GM12872 (cell line): Measurements from ENCODE around the gene RBP3.

Experiments used
- CTCF ChIP-seq: IDR thresholded peaks from 3 replicates; pipeline ENCODE4 v1.5.1; 2011; ENCODE audit warnings: low read depth, mild to moderate bottlenecking, low read length, moderate library complexity; ENCODE audit not compliant: insufficient read depth

Gene RBP3

GRCh38 chr10:47400786-47401185 is 52.6 kb downstream of the RBP3 start:
- TF ChIP-seq CTCF, result no peak

- TF ChIP-seq CTCF, result no peak
Measured at GRCh38 chr10:47401210-47401609, 53.0 kb downstream of the RBP3 start.

- TF ChIP-seq CTCF, result no peak
Measured at GRCh38 chr10:47401874-47402640, 53.9 kb downstream of the RBP3 start.

DNA sequence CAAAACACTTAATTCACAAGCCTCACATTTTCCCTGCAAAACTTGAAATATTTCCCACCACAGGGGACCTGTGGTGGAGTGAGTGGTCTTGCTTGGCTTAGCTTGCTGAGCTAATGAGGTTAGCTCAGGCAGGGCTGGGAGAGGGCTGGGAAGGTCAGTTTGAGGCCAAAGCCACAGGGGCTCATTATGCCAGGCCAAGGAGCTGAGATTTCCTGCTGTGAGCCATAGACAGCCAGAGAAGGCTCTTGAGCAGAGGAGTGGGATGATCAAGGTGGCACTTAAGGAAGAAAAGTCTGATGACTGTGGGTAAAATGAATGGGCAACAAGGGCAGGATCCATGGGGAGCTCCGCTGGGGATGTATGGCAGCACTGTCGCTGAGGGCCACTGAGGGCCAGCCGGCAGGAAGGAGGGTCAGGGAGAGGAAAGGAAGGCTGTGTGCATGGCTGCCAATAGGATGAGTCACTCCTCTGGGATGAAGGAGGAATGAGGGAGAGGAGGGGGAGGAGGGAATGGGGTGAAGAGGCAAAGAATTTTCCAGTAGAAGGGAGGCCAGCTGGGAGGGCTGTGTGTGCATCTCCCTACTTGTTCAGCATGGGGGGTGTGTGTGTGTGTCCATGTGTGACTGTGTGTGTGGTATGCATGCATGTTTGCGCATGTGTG is 54.6 kb downstream of the RBP3 start:
- no peak for TF ChIP-seq CTCF

DNA sequence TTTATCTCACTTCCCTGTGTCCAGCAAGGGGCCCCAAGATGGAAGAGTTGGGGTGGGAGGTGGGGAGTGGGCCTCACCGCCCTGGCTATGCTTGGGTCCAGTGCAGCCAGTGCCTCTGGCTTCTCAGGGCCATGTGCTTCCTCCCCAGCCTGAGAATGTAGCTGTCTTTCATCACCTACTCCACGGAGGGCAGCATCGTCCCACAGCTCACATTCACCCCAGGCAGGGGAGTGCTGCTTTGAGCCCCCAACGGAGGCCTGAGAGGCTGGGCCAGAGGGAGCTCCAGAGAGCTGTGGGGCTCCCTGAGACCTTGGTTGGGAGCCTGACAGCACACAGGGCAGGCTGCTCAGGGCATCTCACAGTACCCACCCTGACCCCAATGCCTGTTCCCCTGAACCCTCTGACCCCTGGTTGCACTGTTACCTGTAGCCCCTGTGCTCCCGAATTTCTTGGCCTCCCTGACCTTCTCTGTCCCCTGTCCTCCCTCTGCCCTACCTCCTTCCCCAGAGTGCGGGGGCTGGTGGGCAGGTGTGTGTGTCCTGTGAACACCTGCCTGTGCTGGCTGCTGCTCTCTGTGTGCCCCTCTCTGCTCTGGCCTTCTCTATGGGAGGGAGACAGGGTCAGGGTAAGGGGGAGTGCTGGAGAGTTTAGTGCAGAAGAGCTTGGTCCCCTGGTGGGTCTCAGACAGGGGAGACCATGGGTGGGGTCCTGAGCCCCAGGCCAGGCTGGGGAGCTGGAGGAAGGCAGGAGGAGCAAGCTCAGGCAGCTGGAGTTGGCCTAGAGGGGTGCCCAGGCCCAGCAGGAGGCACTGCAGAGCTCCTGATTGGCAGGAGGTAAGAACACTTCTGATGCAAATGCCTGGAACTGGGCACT is 55.5 kb downstream of the RBP3 start:
- TF ChIP-seq CTCF, result peak; percentile 22; the same call in 1 of the 3 replicates

- TF ChIP-seq CTCF, result no peak
Measured at GRCh38 chr10:47404446-47404845, 56.3 kb downstream of the RBP3 start.

DNA sequence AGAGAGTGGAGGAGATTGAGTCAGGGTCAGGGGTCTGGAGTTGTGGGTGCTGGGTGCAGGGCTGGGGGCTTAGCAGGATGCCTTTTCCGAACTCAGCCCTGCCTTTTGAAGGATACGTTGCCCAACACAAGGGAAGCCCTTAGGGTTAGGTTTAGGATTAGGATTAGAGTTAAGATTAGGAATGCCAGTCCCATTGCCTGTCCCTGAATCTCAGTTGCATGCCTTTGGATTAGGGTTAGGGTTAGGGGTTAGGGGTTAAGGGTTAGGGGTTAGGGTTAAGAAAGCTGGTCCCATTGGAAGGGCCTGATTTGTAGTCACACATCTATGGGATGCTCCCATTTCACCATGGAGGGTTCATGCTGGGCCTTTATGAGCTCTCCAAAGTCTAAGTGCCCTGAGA is 56.8 kb downstream of the RBP3 start:
- TF ChIP-seq CTCF, result no peak
